Measurements from ENCODE around the gene XYLT1. TPM values are rescaled to one million over a fixed set of nuclear protein-coding genes. Genes with fewer than 3 reads are reported as not detected.

The XYLT1 gene
- polyA plus RNA-seq, 1 donor, result 5.5 TPM

DNA sequence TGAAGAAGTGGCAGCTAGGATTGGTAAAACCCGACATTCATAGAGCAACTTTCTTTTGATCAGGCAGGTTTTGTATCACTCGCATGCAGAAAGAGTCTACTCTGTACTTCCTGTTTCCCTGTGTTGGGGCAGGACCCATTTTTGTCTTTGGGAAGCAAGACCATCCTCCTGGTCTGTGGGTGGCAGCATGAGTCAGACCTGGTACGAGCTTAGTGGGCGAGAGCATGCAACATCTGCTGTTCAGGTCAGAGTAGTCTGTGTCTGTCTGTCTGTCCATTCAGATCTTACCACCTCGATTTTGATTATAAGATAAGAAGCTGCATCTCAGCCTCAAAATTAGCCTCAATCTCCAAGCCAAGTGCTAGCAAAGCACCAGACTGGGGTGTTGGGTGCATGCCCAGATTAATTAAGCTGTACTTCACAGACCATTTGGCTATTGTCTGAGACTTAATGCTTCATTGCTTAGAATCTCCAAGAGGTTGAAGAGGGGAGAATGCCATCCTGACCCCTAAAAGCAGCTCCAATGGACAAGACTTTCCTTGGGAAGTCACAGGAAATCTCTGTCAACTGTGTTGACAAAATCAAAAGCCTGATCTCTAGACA is 110.9 kb downstream of the XYLT1 start:
- no peak for DNase-seq (ENCODE audit: low read depth)

DNA sequence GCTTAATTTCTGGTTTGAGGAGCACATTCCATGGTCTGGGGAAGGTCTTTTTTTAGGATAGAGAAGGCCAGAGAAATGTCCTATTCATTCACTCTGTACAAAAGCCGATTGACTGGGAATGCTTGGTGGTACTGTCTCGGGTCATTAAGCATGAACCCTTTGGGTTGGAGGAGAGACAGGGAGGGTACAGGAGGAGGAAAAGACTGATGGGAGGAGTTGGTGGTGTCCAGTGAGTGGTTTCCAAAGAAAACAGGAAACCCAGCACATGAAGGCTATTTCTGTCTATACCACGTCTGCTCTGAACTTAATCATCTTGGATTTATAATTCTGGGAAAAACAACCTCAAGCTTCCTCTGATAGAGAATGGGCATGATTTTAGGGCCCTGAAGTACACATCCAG is 111.9 kb downstream of the XYLT1 start:
- no peak for DNase-seq (ENCODE audit: low read depth)

GRCh38 chr16:17358355-17358754 is 112.4 kb downstream of the XYLT1 start:
- DNase-seq (ENCODE audit: low read depth), result no peak

- DNase-seq (ENCODE audit: low read depth), result no peak
Observed at GRCh38 chr16:17357307-17358062, 113.3 kb downstream of the XYLT1 start.

DNA sequence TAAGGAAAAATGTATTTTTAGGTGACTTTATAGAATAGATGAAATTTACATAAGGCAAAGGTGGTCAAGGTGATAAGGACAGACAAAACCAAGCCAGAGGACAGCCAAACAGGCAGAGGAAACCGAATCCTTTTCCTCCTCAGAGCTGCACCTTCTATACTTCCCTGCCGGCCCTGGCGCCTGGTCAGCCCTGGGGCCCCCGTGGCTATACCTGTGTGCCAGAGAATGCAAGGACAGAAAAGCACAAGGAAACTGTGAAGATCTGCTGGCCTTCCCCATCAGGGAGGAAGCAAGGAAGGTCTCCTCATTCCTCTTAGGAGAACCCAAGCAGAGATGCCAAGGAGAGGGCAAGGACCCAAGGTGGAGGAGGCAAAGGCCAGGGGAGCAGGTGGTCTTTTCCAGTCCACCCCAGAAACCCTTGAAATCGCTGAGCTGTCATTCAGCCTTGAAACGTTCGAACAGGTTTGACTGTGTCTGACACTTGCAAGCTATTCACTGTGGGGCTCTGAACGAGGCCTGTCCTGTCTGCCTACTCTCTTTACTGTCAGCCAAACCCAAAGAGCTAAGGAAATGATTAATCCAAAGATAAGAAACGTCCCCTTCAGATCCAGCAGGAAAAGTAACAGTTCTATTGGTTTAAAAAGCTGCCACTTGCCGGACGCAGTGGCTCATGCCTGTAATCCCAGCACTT is 114.4 kb downstream of the XYLT1 start:
- no peak for DNase-seq (ENCODE audit: low read depth)

GRCh38 chr16:17354685-17355084 is 116.1 kb downstream of the XYLT1 start:
- DNase-seq (ENCODE audit: low read depth), result no peak

- DNase-seq (ENCODE audit: low read depth), result no peak
Observed at GRCh38 chr16:17354141-17354601, 116.6 kb downstream of the XYLT1 start.

DNA sequence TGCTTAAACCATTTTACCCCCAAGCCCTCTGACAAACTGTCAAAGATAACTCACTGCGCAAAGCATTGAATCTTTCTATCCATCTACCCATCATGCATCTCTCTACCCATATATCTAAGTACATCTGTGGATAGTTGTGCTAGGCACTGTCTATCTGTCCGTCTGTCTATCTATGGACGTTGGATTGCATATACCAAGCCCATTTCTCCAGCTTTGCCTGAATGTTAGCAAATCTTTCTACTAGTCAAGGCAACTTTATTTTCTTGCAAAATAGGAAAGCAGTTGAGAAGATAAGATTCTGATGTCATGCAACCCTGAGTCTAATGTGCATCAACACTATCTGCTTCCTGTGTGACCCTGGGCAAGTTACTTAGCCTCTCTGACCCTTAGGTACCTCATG is 117.2 kb downstream of the XYLT1 start:
- DNase-seq (ENCODE audit: low read depth), result no peak

GRCh38 chr16:17351441-17352035 is 119.2 kb downstream of the XYLT1 start:
- no peak for DNase-seq (ENCODE audit: low read depth)

DNA sequence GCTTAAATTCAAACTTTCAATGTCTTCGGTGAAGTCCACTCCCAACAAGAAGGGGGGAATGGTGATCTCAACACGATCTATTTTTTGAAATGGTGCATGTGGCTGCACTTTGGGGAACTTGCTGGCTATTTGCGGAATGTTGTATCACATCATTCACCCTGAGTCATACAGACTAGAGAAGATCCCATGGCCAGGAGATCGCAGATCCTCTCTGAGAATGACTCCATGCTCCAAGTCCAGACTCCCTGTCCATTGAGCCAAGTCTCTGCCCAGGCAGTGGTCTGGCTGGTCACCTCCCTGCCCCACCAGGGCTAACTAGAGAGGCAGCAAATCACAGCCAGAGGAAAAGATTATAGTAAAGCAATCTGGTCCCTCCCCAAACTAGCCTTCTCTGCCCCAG is 120.6 kb downstream of the XYLT1 start:
- no peak for DNase-seq (ENCODE audit: low read depth)

- DNase-seq (ENCODE audit: low read depth), result no peak
Observed at GRCh38 chr16:17348826-17349225, 121.9 kb downstream of the XYLT1 start.

DNA sequence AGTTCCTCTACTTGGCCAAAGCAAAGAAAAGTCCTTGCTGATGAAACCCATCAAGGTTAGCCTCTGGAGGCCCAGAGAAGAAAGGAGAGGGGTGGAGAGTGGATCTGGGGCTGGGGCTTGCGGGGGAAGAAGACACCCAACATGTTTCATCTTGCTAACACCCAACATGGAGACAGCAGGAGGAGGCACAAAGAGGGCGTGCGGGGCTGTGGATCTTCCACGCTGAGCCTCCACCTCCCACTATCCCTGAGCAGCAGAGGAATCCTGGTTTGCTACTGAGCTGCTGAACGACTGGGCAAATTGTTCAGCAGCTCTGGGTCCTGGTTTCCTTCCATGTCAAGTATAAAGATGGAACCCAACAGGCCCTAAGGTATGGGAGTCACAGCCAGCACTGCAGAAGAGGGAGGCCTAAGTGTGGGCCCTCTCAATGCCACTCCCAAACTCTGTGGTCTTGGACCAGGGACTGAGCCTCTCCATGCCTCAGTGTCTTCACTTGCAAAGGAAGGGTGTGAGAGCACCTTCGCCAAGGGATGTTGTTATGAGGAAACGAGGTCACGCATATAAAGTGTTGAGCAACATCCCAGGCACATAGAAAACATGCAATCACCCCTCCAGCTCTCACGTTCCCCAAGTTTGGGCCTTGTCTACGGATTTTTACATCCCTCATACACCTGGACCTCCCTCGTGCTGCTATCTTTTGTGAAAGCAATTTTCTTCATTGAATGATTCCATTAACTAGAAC is 122.5 kb downstream of the XYLT1 start:
- no peak for DNase-seq (ENCODE audit: low read depth)

DNA sequence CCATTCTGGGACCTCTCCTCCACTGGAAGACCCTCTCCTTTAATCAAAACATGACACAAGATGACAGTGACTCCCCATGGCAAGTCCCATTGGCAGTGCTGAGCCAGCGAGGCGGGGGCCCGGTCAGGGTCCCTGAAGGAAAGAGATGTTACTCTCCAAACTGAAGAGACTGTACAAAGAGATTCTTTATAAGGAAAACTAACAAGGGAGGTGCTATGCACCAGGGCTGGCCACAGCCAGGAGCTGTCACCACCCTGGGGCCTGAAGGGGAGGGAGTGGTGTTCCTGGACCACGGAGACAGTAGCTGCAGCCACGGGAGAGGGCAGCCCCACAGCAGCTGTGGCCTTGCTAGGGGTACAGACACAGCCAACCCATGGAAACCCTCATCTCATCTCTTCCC is 123.1 kb downstream of the XYLT1 start:
- DNase-seq (ENCODE audit: low read depth), result no peak

DNA sequence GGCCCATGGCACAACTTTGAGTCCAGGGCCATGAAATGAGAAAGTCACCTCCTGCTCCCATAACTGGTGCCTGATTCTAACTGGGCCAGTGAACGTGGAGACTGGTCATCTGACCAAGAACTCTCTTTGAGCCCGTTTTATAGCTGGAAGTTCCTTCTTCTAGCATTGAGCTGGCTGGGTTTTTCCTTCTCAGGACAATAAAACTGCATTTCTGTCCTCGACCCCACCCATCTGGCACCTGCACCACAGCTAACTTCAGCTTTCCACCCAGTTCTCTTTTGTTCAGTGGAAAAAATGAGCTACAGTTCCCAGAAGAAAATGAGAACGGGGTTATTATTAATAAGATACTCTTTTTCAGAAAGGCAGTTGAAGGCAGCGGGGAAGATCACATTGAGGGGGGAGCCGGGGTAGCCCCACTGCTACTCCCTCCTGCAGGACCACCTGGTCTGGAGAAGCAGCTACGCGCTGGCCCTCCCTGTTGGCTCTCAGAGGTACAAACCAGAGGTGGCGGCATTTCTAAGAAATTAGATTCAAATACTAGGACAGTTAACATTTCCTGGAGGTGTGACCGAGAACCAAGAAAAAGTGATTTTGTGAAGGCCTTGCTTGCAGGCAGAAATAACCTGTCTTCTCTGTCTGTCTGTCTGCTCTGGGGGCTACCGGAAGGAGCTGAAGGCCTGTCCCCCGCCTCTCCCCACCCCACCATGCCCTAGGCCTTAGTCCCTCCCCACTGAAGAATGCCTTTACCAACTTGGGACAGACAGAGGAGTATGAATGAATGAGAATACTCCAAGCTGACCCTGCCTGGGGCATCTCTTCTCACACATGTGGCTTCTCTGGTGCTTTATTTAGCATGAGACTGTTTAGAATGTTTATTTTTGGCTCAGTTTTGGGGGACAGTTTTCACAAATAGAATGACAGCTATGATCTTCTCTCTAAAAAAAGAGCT is 123.9 kb downstream of the XYLT1 start:
- no peak for DNase-seq (ENCODE audit: low read depth)

GRCh38 chr16:17345043-17345442 is 125.7 kb downstream of the XYLT1 start:
- DNase-seq (ENCODE audit: low read depth), result no peak

DNA sequence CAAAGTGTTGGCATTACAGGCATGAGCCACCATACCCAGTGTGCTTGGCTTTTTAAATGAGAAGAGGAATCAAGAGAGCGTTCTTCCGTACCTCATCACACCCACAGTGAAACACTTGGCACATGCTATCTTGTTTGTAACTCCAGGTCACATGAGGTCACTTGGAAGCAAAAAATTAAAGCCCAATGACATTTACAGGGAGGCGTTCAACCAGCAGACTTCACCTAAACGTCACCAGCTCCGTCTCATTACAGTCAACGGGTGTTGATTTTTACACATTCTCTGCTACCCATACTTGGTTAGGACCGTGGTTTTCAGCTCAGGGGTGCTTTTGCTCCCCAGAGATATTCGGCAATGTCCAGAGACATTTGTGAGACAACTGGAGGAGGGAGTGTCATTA is 127.0 kb downstream of the XYLT1 start:
- DNase-seq (ENCODE audit: low read depth), result no peak

GRCh38 chr16:17343028-17343427 is 127.7 kb downstream of the XYLT1 start:
- DNase-seq (ENCODE audit: low read depth), result no peak

GRCh38 chr16:17342031-17342430 is 128.7 kb downstream of the XYLT1 start:
- no peak for DNase-seq (ENCODE audit: low read depth)

DNA sequence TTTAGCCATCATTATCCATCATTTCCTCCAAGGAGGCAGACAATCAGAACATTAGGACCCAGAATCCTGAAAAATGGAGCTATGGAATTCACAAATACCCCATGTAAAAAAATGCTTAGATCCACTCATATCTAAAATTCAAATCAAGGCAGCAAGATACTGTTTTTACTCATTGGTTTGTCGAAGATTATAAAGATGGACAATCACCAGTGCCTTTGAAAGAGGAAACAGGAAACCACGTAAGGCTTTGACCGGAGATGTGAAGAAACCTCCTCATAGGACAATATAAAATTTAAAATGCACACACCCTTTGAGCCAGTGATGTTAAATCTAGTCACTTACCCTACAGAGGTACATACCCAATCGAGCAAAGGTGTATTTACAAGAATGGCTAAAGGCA is 130.0 kb downstream of the XYLT1 start:
- DNase-seq (ENCODE audit: low read depth), result no peak

GRCh38 chr16:17339764-17340541 is 130.8 kb downstream of the XYLT1 start:
- no peak for DNase-seq (ENCODE audit: low read depth)

All from forelimb muscle (tissue), 1 donor.